Measurements from ENCODE around the gene LSAMP.

The LSAMP gene

DNA sequence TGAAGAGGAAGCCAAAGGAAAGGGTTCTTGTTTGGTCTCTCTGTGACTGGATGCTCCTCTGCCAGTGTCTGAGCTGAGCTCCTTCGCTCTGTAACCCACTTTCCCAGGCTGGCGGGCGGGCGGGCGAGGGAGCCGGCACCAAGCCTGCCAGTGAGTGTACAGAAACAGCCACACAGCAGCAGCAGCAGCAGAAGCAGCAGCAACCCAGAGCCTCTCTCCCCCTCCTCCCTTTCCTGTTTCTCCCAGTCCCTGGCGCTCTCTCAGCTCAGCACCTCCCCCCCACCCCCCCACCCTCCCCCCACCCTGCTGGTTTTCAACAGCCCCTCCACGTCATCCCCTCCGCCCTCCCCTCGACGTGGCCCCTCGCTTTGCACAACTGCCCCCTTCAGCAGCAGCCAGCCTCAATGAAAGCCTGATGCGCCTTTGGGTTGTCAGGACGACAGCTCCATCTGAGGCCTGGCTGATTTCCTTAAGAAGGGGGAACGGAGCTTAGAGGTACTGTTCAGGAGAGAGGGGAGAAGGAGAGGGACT is at the start of gene LSAMP:
LSAMP (minus strand) TSS at position 177 of the 531 bp plus-strand sequence.
- DNase-seq: no peak

DNA sequence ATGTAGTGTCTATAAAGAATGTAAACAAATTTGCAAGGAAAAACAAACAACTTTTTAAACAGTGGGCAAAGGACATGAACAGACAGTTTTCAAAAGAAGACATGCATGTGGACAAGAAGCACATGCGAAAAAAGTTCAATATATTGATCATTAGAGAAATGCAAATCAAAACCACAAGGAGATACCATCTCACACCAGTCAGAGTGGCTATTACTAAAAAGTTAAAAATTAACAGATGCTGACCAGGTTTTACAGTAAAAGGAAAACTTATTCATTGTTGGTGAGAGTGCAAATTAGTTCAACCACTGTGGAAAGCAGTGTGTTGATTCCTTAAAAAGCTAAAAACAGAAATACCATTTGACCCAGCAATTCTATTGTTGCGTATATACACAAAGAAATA is 47.1 kb upstream of the LSAMP start:
- DNase-seq: no peak

DNA sequence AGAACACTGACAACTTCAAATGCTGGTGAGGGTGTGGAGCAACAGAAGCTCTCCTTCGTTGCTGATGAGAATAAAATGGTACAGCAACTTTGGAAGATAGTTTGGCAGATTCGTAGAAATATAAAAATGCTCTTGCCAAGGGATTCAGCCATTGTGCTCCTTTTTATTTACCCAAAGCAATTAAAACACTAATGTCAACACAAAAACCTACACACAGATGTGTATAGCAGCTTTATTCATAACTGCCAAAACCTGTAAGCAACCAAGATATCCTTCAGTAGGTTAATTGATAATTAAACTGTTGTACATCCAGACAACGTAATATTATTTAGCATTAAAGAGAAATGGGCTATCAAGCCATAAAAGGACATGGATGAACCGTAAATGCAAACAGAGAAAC is 37.8 kb upstream of the LSAMP start:
- DNase-seq: no peak

DNA sequence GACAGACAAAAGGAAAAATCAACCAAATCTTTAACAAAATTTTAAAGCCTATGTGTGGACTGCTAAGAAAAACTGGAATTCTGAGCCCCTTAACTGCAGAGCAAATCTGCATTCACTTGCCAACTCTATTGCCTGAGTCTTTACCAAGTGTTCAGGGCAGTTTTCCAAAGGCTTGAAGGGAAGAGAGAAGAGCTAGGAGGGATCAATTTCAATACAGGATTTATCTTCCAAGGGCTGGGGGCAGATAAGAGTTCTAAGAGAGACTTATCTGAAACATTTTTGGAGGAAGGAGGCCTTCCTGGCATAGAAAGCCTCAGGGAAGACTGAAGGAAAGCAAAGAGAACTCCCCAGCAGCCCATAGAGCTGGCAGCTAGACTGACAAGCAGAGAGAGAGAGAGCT is 31.4 kb upstream of the LSAMP start:
- DNase-seq: no peak

DNA sequence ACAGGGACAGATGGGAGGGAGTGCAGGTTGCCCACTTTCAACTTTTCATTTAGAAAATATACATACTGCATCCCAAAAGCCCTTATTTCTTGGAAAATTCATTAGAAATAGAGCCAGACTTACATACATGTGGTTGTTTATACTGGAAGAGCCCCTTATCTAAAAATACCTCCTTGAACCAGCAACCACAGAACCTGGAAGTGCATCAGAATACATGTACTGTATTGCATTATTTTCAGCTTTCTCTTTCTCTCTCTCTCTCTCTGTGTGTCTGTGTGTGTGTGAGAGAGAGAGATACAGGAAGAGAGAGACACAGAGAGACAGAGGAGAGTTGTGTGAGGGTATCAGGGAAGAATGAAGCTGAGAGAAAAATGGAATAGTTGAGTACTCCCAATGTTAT is 29.5 kb upstream of the LSAMP start:
- no peak for DNase-seq

DNA sequence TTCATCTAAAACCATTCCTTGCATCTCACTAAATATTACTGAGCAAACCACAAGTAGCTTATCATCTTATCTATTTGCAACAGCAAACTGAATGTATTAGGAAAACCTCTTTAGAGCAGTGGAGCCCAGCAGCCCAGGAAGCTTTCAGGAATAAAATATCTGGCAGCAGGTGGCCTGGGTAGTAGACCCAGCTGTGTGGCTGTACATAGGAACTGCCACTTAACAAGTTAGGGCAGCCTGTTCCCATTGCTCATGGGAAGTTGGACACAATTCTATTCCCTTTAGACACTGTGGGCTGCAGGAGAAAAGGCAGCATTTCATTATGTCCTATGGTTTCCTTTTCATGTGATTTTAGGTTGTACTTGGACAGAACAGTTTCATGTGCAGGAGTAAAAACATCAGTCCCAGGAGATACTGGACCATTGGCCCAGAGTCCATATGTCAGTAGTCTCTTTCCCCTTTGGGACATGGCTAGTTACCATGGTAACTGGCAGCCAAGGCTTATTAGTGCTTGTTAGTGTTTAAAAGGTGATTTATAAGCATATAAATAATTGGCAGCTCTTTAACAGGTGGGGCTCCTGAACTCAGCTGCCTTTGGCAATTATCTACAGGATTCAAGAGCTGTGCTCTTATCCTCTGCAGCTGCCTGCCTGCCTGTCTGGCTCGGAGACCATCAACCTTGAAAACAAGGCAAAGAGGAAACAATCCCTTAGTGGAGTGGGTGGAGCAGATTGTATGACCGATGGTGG is 28.9 kb upstream of the LSAMP start:
- no peak for DNase-seq

DNA sequence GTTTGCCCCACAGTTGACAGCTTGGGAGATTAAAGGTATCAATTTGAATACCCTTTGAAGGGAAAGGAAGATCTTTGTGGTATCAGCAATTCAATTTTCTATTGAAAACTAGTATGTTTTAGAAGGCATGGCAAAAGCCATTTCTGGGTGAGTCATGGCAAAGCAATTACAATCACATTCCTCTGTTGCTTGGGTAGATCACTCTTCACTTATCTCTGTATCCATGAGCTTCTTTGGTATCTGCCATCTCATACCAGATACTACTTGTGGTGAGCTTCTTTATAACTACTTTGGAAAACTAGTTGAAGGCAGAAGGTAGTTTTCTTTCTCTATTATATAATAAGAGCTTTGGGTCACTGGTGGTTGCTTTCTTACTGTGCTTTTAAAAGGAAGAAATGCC is 28.3 kb upstream of the LSAMP start:
- DNase-seq: no peak

DNA sequence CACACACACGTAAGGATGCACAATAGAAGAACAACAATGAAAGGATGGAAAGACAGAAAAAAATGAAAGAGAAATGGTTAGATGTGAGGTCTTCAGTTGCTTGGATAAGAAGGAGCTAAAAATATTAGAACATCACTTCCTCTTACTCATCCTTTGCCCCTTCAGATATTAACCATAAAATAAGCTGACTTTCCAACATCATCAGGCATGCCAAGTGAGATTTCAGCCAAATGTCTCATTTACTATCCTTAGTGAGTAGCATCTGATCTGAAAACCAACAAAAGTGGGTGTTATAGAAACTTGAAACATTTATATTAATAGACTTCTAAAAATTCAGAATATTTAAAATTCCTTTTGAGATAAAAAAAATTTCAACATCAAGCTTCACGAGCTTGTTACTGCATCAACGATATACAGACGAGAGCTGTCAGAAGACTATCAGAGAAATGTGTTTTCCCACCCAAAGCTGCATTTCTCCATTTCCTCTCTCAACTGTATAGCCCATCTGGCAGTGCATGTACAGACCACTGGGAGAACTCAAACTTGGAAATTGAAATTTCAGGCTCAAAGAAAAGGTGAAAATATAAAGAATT is 25.4 kb upstream of the LSAMP start:
- no peak for DNase-seq

DNA sequence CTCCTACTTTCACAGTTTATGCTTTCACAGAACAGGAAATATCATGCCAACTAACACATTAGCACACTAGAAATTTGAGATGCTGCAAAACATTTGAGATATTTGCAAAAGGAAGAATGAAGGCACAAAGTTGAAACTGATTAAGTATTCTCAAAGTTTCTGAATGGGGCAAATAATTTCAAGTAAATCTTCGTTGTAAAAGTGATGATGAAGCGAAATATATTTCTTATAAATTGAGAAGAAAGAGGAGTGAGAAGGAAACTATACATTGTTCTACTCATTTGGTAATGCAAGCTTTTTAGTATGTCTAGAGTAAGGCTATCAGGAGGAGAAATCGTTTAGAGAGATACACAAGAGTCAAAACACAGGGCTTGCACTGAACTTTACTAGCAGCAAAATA is 24.3 kb upstream of the LSAMP start:
- no peak for DNase-seq

DNA sequence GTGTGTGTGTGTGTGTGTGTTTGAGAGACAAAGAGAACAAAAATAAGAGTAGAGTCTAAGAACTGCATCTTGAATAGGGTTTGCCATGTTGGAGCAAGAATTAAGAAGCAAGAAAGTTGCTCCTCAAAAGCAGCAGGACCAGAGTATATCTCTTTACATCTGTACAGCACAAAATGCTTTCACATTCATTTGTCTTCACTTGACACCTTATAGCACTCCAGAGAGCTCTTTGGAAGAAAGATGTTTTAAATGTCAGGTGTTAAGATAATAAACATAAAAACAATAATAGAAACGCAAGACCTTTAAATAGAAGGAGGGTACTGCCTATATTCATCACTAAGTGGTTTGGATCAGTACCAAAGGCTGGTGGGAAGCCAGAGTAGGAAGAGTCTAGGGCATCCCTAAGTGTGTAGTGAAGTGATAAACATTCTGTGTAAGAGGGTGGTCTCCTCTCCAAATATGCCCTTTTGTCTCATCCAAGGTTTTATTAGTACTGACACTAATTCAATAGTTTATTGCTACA is 19.1 kb upstream of the LSAMP start:
- no peak for DNase-seq

DNA sequence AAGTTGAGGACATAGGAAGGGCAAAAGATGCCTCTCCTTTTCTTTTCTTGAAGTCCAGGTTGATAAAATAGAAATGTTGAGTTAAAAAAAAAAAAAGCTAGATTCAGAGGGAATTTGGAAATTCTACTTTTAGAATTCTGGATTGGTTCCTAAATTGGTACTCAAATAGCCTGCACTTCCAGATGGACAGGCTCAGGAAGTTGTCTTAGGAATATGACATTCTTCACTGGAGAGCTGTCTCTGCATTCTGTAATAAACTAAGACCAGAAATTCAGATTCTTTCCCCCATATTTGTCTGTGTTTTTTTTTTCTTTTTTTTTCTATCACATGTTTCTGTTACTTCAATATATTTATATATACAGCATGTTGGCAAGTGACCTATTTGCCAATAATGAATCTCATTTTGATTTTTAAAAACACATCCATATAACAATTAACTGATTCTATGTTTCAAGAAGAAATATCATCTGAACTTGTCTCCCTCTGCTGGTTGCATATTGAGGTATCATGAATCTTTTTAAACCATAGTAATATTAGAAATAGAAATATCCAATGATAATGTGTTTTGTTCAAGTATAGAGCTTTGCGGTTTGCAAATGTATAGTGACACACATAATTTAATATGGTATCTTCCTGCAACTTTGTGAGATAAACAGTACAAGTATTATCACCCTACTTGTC is 8.5 kb upstream of the LSAMP start:
- no peak for DNase-seq

DNA sequence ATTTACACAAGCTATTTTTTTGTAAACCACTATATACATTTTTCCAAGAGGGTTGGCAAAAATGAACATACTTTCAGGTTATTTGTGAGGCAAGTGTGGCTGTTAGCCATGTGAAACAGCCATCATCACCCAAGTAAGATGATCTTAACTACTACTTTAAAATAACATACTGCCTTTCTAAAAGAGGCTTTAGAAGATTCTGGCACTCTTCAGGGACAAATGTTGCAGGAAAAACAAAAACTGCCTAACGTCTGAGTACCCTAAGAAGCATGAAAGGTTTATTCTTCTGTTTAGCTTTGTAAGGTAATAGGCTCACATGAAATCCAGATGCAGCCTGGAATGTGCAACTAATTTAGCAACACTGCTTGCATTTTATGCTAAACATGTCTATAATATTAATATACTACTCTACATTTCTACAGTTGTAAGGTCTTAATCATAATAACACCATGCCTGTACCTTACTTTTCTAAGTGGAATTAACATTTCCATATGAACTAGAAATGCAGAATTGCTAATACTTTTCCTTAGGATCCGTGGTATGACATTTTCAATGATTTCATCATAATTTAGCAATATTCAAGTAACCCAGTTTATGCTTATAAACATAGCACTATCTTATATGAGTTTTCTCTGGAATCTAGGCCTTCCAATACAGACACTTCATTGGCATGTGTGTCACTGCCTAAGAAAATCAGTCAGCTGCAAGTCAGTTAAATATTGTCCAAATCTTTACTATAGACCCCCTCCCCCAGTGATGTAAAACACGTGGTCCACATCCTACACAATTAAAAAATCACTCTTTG is 4.5 kb upstream of the LSAMP start:
- no peak for DNase-seq

DNA sequence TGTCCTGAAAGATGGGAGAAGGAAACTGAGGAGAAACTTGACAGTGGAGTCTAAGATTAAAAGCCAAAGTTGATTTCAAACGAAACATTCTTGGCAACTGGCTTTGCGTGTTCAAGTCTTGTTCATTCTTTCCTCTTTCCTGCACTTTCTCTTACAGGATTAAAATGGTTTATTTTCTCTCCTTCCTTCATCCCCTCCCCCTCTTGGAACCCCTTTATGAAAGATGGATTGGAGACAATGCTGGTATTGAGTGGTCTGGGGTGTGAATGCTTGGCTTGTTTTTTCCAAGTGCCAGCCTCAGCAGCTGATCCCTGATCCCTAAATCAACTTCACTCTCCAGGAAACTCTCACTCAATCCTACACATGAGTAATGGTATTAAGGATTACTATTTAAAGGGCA is 703 bp upstream of the LSAMP start:
- DNase-seq: no peak

DNA sequence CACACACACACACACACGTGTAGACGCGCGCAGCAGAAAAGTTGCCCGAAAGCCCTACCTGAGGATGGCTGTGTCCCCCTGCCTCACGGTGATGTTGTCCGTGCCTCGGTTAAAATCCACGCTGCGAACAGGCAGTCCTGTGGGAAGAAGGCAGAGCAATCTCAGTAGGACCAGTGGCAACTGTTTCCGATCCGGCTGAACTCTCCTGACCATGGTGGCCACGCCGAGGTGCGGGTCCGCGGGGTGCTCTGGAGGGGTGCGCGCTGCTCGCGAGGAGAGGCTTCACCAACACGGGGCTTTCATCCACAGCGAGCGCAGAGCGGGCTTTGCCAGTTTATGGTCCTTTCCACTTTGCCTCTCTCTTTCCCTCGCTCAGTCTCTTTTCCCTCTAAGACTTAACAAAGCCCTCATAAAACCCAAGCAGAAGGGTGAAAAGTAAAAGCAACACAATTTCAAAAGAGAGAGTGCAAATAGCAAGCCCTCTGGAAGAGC is 422 bp downstream of the LSAMP start:
- no peak for DNase-seq

DNA sequence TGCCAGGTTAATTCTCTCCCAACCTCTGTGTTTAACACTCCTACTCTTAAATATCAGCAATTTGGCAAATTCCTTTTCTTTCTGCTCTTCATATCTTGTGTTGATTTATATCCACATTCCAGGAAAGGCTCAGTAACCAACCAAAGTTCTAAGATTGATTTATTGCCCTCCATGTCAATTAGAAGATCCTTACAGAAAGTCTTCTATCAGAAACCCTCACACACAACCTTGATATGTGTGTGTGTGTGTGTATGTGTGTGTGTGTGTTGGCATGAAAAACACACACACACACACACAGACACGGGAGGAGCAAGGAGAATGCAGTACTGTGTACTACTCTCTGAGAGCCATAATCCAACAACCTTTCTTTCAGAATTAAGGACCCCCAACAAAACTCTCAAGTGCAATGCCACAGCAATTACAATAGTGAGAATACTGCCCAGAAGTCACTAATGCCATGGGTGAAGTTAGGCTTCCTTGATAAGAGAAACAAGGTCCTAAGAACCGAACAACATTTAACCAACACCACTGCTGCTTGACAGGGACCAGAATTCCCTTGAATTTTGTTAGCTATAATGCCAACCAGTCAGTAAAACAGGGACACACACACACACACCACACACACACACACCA is 1.1 kb downstream of the LSAMP start:
- DNase-seq: no peak

DNA sequence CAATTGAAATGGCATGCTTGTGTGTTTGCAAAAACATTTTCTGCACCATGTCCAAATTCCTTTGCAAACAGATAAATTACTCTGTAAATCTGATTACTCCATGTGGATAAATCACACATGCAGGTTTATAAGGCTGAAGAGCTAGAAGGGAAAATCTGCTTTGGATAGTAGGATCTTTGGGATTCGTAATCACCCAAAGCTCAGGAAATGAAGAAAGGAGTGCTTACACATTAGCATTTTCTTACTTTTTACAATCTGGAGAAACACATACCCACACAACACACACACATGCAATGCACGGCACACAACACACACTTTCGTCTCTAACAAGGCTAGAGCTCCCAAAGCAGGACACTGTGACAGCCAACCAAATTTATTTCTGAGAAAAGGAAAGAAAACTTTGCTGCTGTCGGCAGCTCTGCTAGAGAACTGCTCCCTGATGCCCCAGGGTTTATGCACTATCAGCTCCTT is 2.1 kb downstream of the LSAMP start:
- no peak for DNase-seq

DNA sequence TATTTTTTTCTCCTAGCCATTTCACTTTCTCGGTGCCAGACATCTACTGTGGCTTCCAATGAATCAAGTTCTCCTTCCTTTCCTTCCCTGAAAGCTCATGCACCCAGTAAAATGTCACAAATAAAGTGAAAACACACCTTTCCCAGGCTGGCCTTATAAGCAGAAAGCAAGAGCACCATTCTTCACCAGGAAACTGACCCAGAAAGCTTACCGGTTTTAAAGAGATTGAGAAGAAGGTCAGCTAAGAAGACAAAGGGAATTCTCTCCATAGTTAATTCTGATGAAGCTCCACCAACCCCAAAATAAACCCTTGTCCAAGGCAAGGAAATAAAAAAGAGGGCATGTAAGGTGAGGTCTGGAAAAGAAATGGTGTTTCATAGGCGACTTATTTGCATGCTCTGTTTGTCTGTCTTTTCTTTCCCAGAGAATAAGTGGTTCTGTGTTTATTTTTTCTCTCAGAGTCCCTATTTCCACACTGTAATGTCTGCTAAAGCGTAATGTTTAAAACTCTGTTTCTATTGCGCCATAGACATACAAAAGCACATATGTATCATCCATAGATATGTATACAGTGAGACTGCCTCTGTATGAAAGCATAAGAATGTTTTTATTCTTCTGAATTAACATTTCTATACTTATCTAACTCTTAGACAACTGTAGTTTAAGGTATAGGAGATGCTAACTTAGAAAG is 2.8 kb downstream of the LSAMP start:
- DNase-seq: no peak

DNA sequence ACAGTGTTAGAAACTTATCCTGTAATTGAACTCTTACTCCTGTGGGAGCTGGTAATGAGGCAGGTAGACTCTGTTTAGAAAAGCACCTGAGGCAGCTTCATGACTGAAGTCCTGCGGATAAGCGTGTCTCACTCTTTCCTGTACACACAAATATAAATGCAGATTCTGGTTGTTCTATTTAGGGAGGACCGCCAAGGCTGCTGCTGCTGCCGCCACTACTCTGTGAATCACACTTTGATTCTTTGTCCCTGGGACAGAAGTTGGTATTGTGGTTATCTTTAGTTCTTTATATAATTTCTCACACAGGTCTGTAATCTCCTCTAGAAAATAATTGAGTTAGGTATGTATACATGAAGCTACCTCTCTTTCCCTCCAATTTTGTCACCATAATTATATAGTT is 3.6 kb downstream of the LSAMP start:
- DNase-seq: no peak

DNA sequence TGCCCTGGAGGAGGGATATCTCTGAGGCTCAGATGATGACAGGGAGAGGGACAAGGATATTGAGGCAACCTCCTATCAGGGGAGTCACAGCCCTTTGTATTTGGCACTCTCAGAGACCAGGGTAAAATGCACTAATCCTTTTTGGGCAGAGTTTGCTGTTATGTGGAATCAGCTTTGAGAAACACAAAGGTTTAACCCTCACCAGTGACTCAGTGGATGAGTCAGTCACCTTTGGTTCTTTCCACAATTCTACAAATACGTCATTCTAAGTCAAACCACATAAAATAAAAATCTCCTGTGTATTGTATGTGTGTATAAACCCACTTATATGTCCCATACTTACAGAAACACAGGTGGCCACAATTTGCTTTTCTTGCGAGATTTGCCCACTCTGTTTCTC is 5.1 kb downstream of the LSAMP start:
- DNase-seq: no peak

DNA sequence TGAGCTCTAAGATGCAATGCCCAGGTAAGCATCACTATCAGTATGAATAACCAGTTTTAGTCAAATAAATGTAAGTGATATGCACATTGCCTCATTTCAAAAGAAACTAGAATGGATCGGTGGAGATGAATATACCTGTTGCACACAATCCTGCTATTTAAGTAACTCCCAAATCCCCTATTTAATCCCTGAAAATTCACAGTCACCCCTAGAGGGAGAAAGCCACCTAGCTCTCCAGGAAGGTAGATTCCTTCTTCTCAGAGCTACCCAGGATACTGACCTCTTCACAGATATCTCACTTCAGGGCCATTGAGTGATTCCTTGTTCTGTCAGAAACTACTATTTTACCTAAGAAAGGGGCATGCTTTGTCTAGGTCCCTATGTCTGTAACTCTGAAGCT is 11.7 kb downstream of the LSAMP start:
- no peak for DNase-seq

DNA sequence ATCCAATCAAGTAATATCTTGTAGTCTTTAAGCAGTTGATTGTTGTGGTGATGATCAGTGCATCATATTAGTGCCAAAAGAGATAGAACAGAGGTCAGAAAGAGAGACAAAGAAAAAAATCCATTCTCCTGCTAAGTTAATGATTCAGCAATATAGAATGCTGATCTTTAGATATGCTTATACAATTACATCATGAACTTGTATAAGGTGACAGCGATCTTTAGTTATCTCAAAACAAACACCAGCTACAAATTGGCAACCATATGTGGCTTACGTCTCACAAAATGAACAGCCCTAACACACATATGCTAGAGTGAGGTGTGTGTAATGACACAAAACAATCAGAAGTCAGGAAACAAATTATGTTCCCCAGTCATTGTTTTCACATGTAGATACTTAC is 12.5 kb downstream of the LSAMP start:
- DNase-seq: no peak

Measured in CD4-positive, alpha-beta T cell treated with Interleukin-10 for 1 hour (primary cell).